Activated naive CD4-positive, alpha-beta T cell treated with anti-CD3 and anti-CD28 coated beads, Interleukin-2, amount 50 U/mL, for 16 hours (primary cell): ENCODE data around the gene POMP.
"Not testable (repeated sequence)": the region's sequence is repeated elsewhere in the genome, so short reads cannot be mapped to it uniquely, and the experiment has no call there.

Experiments
- DNase-seq: peaks from one replicate; pipeline ENCODE4 v3.0.0-alpha.2; 2020

The POMP gene

DNA sequence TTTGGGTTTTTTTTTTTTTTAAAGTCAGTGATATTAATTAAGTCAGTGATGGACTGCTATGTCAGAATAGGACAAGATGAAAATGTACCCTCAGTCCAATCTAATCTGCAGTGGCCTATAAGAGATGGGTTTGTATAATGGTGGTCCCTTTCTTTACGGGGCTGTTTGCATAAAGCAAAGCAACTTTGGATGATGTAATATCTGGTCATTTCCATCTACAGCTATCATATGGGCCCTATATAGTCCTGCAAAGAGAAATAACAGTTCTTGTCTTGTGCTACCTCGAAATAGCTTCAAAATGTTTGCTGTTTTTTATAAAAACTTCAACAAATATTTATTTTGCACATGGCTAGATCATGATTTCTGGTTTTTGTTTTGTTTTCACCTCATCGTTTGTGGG lies 20.2 kb upstream of the POMP start:
- no peak for DNase-seq

DNA sequence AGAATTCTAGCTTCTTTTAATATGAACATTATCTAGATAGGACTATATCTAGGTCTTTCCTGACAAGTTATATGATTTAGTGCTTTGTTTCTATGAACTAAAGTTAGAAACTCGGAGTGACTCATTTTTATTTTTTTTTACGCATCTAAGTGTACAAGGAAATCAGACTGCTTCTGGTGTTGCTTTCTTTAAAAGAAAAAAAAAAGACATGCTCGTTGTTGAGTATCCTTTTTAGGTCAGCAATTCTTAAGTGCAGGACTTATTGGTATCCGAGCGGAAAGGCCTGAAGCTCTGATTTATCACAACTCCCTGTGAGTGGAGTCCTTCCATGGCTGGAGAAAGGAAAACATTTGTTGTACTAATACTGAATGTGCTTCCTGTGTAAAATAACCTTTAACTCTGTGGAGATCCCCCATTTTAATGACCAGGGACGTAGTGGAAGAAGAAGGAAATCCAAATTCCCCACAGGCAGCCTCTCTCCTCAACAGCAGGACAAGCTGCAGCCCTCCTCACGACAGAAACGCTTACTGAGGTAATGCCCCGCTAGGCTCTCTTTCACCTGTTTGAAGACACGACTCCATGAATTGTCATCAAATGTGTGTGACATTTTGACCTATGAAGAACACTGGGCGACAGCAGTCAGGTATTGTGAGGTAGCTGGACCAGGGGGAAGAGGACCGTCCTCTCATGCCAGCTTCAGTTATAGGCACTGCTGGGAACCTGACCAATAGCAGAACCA lies 17.9 kb upstream of the POMP start:
- no peak for DNase-seq

DNA sequence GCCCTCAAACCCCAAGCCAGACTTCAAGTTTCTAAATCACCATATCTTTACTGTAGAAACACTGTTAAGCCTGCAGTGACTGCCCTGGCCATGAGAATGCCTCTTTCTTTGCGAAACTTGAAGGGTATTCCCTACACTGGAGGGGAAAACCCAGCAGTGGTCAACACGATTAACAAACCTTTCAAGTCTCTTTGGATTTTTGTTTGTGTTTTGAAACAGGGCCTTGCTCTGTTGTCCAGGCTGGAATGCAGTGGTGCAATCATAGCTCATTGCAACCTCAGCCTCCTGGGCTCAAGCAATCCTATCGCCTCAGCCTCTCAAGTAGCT lies 17.4 kb upstream of the POMP start:
- no peak for DNase-seq

DNA sequence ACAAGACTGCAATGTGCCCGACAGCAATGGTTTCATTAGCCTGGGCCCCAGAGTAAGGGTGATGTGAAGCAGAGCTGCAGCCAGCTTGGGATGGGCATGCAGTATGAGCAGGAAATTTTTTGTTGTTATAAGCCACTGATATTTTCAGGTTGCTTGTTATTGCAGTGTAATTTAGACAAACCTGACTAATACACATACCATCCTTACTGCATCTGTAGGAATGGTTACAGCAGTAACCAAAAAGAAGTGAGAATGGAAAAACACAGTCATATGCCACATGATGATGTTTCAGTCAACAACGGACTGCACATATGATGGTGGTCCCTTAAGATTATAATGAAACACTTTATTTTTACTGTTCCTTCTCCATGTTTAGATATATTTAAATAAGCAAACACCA lies 8.6 kb upstream of the POMP start:
- no peak for DNase-seq

DNA sequence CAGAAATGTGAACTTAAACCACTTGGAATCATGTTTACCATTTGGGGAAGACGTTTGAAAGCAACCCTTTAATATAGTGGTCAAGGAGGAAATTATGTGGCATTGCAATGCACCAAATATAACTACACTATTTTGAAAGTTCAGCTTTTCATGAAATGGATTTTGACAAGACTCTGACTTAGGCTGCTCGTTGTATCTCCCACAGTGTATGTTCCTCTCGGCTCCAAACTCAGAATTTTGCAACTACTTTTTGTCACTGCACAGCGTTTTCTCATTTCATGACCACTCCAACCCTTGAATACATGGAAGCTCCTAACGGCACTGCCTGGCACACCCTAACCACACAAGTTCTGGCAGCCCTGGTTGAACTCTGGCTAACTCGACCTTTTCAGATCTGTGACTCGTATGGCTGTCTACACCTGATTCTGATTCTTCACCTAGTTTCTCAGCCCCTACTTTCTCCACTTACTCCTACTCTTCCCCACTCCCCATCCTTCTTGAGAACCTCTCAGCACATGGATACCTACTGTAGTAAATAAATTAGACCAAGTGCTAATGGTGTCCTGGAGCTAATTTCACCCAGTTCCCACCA lies 7.0 kb upstream of the POMP start:
- DNase-seq: no peak

DNA sequence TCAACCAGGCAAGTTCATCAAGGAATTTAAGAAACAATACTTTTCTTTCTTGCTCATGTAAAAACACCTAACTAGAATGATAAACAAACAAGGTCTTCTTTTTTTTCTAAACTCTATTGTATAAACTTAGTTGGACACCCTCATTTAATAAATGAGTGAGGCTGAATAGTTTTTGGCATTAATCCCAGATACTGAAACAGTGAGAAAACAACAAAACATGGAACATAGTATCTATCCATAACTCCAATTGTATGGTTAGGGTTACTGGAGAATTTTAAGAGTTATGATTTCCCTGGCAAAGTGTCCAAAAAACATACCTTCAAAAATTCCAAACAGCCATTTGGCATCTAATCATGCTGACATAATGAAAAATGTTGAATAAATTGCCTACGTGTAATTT lies 5.8 kb upstream of the POMP start:
- DNase-seq: no peak

DNA sequence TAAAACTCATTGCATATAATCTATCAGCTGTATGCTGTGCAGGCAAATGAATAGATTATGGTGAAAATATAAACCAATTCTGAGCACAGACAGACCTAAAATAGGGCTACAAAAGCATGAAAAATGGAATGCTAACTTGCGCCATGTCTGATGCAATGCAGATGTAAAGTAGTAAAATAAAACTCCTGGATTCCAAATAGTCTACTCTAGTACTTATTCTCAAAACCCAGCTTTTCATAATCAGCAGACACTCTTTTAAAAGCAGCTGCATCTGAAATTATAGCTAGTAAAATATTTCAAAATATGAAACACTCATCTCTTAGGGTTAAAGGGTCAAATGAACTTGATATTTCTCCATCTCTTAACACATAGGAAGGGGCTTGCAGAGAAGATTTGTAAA lies 4.7 kb upstream of the POMP start:
- no peak for DNase-seq

DNA sequence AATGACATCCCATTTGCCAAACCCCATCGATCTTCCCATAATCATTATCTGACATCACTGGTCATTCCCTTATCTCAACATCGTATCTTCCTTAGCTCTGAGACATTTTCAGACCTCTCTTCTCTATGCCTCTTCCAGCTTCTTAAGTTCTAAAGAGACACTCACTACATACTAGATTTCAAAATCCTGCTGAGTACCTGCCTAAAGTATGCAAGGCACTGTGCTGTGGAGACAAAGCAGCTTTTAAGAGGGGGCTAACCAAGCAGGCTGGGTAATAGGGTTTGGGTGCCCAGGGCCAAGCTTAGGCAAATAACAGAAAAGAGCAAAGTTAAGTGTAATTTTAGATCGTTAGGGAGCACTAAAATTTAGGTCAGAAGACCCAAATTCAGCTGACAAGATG lies 3.4 kb upstream of the POMP start:
- no peak for DNase-seq

DNA sequence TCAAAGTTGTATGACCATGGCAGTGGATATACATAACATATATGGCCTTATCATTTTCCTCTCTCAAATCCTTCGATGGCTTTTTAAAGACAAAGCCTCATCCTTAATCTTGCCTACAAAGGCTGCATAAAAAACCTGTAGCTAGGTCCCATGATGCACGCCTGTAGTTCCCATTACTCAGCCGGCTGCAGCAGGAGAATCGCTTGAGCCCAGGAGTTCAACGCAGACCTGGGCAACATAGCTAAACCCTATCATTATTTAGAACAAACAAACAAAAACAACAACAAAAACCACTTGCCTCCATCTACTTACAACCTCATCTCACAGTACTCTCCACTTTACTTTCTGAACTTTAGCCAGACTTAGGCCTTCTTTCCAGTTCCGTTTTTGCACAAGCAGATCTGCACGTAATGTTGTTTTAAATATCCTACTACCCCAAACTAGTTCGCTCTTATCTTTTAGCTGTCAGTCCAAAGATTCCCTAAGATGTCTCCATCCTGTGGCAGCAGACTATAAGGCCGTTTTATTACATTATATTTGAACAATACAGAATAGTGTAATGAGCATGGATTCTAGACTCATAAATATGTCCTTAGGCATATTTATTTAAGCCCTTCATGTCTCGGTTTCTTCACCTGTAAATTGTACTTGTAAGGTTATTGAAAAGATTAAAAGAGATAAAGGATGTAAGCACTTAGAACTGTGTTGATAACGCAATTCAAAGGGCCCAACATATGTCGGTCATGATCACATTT lies 969 bp upstream of the POMP start:
- no peak for DNase-seq

DNA sequence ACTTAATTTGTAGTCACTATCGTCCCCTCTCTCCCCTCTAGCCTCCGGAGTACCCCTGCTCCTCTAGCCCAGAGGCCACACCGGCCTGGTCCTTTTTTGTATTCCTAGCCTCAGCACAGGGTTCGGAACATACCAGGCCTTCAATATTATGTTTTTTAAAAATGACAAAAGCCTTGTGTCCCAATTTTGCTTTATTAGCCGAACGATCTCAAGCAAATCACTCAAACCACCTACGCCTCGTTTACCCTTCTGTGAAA lies 463 bp upstream of the POMP start:
- DNase-seq: no peak

DNA sequence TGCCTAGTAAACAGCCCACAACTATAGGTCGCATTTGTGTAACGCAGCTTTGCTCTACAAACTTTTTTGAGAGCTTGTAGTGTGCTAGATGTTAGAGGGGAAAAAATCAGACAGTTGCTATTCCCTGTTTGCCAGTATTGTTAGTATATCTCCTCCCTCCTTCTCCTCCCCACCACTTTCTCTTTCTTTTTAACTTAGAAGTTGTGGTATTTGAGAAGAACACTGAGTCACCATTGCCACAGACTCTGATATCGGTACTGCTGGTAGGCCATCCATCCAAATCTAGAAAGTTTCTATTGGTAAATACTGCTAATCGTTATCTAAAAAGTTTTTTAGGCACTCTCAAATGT lies 666 bp downstream of the POMP start:
- DNase-seq: no peak

DNA sequence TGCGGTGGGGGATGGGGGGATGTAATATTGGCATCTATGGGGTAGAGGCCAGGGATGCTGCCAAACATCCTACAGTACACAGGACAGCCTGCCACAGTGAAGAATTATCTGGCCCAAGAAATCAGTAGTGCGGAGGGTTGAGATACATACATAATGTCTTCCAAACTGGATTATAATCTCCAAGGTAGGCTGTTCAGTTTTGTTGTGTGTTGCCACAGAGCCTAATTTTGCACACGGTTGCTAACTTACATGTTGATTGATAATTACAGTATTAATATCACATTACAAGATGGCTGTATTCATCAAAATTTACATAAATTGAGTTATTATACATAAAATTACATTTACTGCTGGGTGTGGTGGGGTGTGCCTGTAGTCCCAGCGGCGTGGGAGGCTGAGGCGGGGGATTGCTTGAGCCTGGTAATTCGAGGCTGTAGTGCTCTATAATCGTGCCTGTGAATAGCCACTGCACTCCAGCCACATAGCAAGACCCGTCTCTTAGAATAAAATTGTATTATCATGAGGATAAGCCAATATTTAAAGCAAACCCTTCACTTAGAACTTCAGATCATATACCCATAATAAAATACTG lies 8.1 kb downstream of the POMP start:
- DNase-seq: no peak

DNA sequence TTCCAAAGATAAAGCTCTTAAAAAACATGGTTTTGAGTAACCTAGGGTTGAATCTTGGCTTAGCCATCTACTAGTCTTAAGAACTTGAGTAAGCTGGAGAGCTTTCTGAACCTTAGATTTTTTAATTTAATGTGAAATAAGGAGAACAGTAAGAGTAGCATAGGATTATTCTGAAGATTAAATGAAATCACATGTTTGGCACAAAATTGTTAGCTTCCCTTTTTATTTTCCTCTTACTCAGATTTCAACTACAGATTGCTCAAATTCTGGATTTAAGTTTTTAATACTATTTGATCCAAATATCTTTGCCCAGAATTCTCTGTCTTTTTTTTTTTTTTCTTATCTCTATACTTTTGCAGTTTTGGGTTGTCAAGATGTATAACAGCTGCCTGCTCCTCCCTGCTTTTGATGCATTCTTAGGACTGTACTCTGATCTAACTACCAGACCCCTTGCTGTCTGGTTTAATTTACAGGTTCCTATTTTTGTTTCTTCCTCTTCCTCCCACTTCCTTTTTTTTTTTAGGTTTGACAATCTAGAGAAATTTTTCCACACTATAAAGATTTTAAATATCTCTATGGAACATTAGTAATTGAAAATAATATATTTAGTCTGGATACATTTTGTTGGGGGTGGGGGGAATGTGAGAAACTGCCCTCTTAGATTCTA lies 12.3 kb downstream of the POMP start:
- no peak for DNase-seq

DNA sequence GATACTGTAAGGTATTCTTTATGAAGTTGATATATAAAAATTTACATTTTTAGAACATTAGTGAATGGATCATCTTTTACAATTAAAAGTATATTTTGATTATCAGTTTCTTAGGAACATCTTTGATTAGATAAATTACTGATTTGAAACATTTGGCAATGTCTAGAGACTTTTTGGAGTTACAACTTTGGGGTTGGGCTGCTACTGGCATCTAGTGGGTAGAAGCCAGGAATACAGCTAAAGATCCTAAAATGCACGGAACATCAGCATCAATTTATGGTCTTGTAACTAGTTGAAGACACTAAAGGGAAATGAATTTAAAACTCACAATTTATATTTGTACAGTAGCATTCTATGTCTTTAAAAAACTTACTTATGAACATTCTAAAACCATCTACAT lies 19.9 kb downstream of the POMP start:
- DNase-seq: no peak

DNA sequence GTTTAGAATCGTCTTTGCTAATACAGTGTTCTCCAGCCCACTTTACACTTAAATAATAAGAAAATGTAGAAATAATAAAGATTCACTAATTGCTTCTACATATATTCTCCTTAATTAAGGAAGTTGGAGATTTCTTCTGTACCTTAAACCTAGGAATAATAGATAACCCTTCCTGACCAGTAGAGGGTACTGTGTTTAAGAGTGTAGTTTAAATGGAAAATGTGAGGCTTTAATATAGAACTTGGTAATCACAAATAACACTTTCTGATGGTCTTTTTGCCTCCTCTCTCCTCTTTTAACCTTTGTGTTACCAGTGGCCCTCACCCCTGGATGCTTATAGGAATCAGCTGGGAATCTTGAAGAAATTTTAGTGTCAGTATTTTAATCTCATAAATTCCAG lies 20.7 kb downstream of the POMP start:
- DNase-seq: no peak

DNA sequence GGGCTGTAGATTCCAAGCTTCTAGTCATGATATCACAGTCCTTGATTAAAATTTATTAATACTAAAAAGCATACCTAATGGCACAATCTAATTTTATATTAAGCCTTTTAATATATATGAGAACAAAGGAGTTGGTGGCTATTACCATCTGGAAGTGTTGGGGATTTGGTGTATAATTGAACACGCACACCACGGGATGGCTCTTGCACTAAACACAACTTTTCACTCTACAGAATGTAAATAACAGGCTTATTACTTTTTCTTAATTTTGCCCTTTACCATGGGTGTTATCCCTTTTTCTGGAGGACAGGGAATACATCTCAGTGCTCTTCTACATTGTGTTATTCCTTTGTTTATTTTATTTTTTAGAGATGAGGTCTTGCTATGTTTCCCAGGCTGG lies 21.6 kb downstream of the POMP start:
- DNase-seq: no peak

DNA sequence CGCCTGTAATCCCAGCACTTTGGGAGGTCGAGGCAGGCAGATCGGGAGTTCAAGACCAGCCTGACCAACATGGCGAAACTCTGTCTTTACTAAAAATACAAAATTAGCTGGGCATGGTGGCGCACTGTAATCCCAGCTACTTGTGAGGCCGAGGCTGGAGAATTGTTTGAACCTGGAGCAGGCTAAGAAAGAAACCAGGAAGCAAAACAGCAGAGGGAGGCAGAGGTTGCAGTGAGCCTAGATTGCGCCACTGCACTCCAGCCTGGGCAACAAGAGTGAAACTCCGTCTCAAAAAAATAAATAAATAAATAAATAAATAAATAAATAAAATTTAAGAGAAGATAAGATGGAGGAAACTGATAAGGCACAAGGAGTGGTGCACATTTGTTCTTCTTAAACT lies 24.2 kb downstream of the POMP start:
- not testable (repeated sequence) for DNase-seq

DNA sequence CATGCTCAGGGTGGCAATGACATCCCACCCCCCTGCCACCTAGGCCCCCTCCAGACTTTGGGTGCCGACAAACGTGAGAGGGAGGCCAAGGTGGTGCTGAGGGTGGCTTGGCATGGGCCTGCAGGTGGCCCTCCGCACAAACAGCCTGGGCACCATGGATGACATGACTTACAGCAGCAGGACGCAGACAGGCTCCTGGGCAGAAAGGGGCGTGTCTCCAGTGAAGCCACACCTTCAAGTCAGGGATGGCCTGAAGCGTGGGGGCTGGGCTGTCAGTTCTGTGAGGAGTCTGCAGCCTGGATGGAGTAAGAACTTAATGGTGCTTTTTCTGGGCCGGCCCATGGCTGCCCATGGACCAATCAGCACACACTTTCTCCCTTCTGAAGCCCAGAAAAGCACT lies 25.3 kb downstream of the POMP start:
- no peak for DNase-seq

DNA sequence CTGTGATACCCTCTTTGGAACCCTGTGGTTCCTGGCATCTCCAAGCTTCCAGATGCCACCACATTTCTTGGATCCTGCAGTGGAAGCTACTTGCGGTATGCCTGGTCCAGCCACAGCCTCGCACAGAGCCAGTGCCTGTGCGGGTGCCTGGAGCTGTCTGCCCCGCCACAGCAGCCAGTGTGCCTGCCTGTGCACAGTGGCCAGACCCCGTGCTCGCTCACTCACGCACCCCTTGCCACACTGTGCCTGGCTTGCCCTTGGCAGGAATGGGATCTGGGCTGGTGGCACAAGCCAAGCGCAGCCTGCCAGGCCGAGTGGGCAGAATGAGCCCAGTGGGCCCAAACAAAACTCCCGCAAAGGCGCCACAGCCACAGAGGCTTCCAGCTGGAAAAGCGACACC lies 26.2 kb downstream of the POMP start:
- no peak for DNase-seq

DNA sequence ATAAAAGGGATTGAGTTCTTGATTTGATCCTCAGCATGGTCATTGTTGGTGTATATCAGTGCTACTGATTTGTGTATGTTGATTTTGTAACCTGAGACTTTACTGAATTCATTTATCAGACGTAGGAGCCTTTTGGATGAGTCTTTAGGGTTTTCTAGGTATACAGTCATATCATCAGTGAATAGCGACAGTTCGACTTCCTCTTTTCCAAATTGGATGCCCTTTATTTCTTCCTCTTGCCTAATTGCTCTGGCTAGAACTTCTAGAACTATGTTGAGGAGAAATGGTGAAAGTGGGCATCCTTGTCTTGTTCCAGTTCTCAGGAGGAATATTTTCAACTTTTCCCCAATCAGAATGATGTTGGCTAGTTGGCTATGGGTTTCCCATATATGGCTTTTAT lies 27.0 kb downstream of the POMP start:
- no peak for DNase-seq

DNA sequence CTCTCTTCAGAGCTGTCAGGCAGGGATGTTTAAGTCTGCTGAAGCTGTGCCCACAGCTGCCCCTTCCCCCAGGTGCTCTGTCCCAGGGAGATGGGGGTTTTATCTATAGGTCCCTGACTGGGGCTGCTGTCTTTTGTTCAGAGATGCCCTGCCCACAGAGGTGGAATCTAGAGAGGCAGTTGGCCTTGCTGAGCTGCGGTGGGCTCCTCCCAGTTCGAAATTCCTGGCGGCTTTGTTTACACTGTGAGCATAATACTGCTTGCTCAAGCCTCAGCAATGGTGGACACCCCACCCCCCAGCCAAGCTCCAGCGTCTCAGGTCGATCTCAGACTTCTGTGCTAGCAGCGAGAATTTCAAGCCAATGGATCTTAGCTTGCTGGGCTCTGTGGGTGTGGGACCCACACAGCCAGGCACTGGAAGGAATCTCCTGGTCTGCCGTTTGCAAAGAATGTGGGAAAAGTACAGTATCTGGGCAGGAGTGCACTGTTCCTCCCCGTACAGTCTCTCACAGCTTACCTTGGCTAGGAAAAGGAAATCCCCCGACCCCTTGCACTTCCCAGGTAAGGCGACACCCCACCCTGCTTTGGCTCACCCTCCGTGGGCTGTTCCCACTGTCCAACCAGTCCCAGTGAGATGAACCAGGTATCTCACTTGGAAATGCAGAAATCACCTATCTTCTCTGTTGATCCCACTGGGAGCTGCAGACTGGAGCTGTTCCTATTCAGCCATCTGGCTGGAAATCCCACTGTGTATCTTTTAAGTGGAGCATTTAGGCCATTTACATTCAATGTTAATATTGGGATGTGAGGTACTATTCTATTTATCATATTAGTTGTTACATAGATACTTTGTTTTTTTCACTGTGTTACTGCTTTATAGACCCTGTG lies 34.9 kb downstream of the POMP start:
- not testable (repeated sequence) for DNase-seq

DNA sequence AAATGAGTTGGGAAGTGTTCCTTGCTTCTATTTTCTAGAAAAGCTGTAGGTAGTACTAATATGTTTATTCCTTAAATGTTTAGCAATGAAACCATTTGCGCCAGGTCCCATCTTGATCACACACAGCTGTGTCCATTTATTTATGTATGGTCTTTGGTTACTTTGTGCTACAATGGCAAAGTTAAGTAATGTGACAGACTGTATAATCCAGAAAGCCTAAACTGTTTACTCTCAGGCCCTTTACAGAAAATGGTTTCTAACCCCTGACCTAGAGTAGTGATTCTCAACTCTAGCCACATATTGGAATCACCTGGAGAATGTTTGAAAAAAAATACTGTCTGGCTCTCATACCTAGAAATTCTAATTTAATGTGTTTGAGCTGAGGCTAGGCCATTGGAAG lies 38.5 kb downstream of the POMP start:
- no peak for DNase-seq

DNA sequence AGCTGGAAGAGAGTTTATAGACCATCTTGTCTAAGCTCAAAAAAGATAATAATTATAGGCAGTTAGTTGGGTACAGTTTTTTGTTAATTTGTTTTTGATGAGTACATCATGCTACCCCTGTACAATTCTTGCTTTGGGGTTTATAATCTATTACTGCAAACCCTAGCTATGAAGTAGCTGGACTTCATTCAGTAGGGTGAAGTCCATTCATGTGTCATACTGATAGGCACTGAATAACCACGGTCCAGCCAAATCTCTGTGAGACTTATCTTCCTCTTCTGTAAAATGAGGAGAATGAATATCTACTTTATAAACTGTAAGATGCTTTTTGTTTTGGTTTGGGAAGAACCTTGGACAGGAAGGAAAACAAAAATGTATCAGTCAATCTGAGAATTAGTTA lies 40.3 kb downstream of the POMP start:
- DNase-seq: no peak
